ENCODE data around the gene LLGL1.

DNA sequence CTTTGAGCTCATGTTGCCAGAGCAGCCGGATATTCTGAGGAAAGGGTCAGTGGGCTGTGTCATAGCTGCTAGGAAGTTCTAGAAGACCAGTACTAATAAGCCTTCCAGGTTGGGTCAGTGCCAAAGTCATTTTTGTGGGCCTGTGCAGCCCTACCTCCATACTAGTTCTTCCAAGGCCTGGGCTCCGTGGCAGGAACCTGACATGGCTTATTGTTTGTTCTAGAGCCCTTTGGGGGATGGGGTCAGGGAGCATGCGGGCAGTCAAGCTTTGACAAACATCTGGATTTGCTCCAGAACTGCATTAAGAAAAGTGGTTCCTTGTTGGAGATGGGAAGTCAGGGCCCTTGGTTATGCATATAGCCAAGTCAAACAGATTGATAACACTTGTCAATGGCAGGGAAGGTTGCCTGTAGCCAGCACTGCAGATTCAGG is 34.2 kb upstream of the LLGL1 start:
- TF ChIP-seq, protein P1, sequence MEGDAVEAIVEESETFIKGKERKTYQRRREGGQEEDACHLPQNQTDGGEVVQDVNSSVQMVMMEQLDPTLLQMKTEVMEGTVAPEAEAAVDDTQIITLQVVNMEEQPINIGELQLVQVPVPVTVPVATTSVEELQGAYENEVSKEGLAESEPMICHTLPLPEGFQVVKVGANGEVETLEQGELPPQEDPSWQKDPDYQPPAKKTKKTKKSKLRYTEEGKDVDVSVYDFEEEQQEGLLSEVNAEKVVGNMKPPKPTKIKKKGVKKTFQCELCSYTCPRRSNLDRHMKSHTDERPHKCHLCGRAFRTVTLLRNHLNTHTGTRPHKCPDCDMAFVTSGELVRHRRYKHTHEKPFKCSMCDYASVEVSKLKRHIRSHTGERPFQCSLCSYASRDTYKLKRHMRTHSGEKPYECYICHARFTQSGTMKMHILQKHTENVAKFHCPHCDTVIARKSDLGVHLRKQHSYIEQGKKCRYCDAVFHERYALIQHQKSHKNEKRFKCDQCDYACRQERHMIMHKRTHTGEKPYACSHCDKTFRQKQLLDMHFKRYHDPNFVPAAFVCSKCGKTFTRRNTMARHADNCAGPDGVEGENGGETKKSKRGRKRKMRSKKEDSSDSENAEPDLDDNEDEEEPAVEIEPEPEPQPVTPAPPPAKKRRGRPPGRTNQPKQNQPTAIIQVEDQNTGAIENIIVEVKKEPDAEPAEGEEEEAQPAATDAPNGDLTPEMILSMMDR (IDR thresholded peaks at IDR 0.05) = no peak
- TF ChIP-seq POLR2A (IDR thresholded peaks at IDR 0.05; ENCODE audit: low read length) (no peak), NFE2L2 (conservative IDR thresholded peaks at IDR 0.05; ENCODE audit: low read length) (no peak), MAFK (IDR thresholded peaks at IDR 0.05; ENCODE audit: partially characterized antibody) (no peak), BHLHE40 (IDR thresholded peaks at IDR 0.05; ENCODE audit: low read depth, low read length) (no peak)

Data from A549 (cell line).